GM18499 (cell line): ENCODE results near the gene CEP55.
"Not testable (repeated sequence)": the region's sequence is repeated elsewhere in the genome, so short reads cannot be mapped to it uniquely, and the experiment has no call there.

Experiments
- ATAC-seq: cut with Tn5 transposase; IDR thresholded peaks from one replicate; pipeline ENCODE4 v1.9.1; 2021; ENCODE audit warnings: moderate number of reproducible peaks; ENCODE audit not compliant: insufficient read depth, unreplicated experiment

Gene CEP55

GRCh38 chr10:93505075-93505474 lies 8.7 kb downstream of the CEP55 start:
- no peak for ATAC-seq

GRCh38 chr10:93509816-93510215 lies 13.4 kb downstream of the CEP55 start:
- no peak for ATAC-seq

GRCh38 chr10:93512565-93512964 lies 16.2 kb downstream of the CEP55 start:
- no peak for ATAC-seq

GRCh38 chr10:93513091-93513490 lies 16.7 kb downstream of the CEP55 start:
- no peak for ATAC-seq

GRCh38 chr10:93514521-93514920 lies 18.1 kb downstream of the CEP55 start:
- ATAC-seq = no peak

GRCh38 chr10:93515071-93516005 lies 18.9 kb downstream of the CEP55 start:
- ATAC-seq = no peak

- ATAC-seq = no peak
Observed at GRCh38 chr10:93516006-93516380, 19.6 kb downstream of the CEP55 start.

GRCh38 chr10:93518531-93518930 lies 22.1 kb downstream of the CEP55 start:
- no peak for ATAC-seq

- no peak for ATAC-seq
Observed at GRCh38 chr10:93535293-93535692, 38.9 kb downstream of the CEP55 start.

- not testable (repeated sequence) for ATAC-seq
Observed at GRCh38 chr10:93540871-93541270, 44.5 kb downstream of the CEP55 start.

- ATAC-seq = no peak
Observed at GRCh38 chr10:93541402-93542357, 45.3 kb downstream of the CEP55 start.

- no peak for ATAC-seq
Observed at GRCh38 chr10:93542358-93542791, 46.0 kb downstream of the CEP55 start.

- ATAC-seq = not testable (repeated sequence)
Observed at GRCh38 chr10:93546995-93547394, 50.6 kb downstream of the CEP55 start.

GRCh38 chr10:93547522-93547921 lies 51.1 kb downstream of the CEP55 start:
- no peak for ATAC-seq

- ATAC-seq = no peak
Observed at GRCh38 chr10:93548376-93549071, 52.1 kb downstream of the CEP55 start.

- ATAC-seq = no peak
Observed at GRCh38 chr10:93550606-93551005, 54.2 kb downstream of the CEP55 start.

- ATAC-seq = no peak
Observed at GRCh38 chr10:93552780-93553179, 56.4 kb downstream of the CEP55 start.

GRCh38 chr10:93553482-93554315 lies 57.3 kb downstream of the CEP55 start:
- no peak for ATAC-seq

- no peak for ATAC-seq
Observed at GRCh38 chr10:93554316-93554663, 57.9 kb downstream of the CEP55 start.
